ENCODE measurements around the gene DDC.

GRCh38 chr7:50558294-50559053 lies 6.7 kb downstream of the DDC start:
- TF ChIP-seq CREB1 (IDR thresholded peaks at IDR 0.05; ENCODE audit: low read depth) = no peak
- TF ChIP-seq TEAD4 (IDR thresholded peaks at IDR 0.05) = no peak
- TF ChIP-seq TAF1 (IDR thresholded peaks at IDR 0.05; ENCODE audit: low read depth) = no peak
